CD4-positive, alpha-beta memory T cell (primary cell): ENCODE results near the gene SCAANT1. TPM values are rescaled to one million over a fixed set of nuclear protein-coding genes. Genes with fewer than 3 reads are reported as not detected.

Experiments used
- CTCF ChIA-PET: fragments of 350-600 bp; sonication (Branson Sonifier 250); formaldehyde crosslinking; loops from one replicate; lab custom pipeline; 2021; ENCODE audit warnings: inconsistent platforms; ENCODE audit not compliant: partially characterized antibody; lab: Charles Lee
- POLR2A ChIA-PET: fragments of 350-600 bp; sonication (Branson Sonifier 250); formaldehyde crosslinking; loops from one replicate; lab custom pipeline; 2021; ENCODE audit not compliant: partially characterized antibody; lab: Charles Lee
- DNase-seq, 5 donors: peaks; one replicate each; pipeline versions ENCODE4 v3.0.0 to v3.0.0-alpha.2; 2020 to 2022; ENCODE audit warnings: mixed read lengths in 1 of 5
- H3K27ac ChIP-seq: one replicate; pipeline ENCODE4 v1.7.0; 2013; ENCODE audit warnings: low read depth, low read length
- H3K27me3 ChIP-seq: 2 replicates; pipeline ENCODE4 v1.7.0; 2013; ENCODE audit warnings: mild to moderate bottlenecking, low read length, moderate library complexity; ENCODE audit not compliant: insufficient read depth
- H3K36me3 ChIP-seq: 2 replicates; pipeline ENCODE4 v1.7.0; 2013; ENCODE audit warnings: mild to moderate bottlenecking, low read length, moderate library complexity; ENCODE audit not compliant: insufficient read depth
- H3K4me1 ChIP-seq: 2 replicates; pipeline ENCODE4 v1.7.0; 2013; ENCODE audit warnings: mild to moderate bottlenecking, low read length, moderate library complexity; ENCODE audit not compliant: insufficient read depth
- H3K4me3 ChIP-seq, 2 donors: one replicate each; pipeline ENCODE4 v1.7.0; 2013; ENCODE audit warnings: low read length in 2 of 2, mild to moderate bottlenecking in 1 of 2
- H3K9me3 ChIP-seq, 2 donors: one replicate each; pipeline ENCODE4 v1.7.0; 2013; ENCODE audit warnings: low read length in 2 of 2, control low read depth in 1 of 2; ENCODE audit not compliant: control insufficient read depth in 1 of 2
- H3K27ac Mint-ChIP-seq, 7 donors: one replicate each; pipeline ENCODE4 v1.8.0; 2020 to 2021; ENCODE audit warnings: mixed read lengths in 7 of 7, mild to moderate bottlenecking in 6 of 7, inconsistent platforms in 3 of 7, moderate library complexity in 3 of 7
- H3K27me3 Mint-ChIP-seq, 2 donors: one replicate each; pipeline ENCODE4 v1.8.0; 2020 to 2021; ENCODE audit warnings: mixed read lengths in 2 of 2
- H3K36me3 Mint-ChIP-seq, 2 donors: one replicate each; pipeline ENCODE4 v1.8.0; 2020 to 2021; ENCODE audit warnings: mixed read lengths in 2 of 2, inconsistent platforms in 1 of 2, mild to moderate bottlenecking in 1 of 2
- H3K4me1 Mint-ChIP-seq, 4 donors: one replicate each; pipeline ENCODE4 v1.8.0; 2020 to 2021; ENCODE audit warnings: mixed read lengths in 4 of 4, mild to moderate bottlenecking in 1 of 4
- H3K4me3 Mint-ChIP-seq, 8 donors: one replicate each; pipeline ENCODE4 v1.8.0; 2020 to 2021; ENCODE audit warnings: mixed read lengths in 8 of 8, mild to moderate bottlenecking in 7 of 8, moderate library complexity in 6 of 8, inconsistent platforms in 3 of 8
- H3K9me3 Mint-ChIP-seq, 8 donors: one replicate each; pipeline ENCODE4 v1.8.0; 2020 to 2021; ENCODE audit warnings: mixed read lengths in 8 of 8, mild to moderate bottlenecking in 5 of 8, inconsistent platforms in 3 of 8, moderate library complexity in 1 of 8
- intact Hi-C: fragments of 100-400 bp; cut with micrococcal nuclease; formaldehyde crosslinking; loops from one replicate; pipeline ENCODE4 v1.15.1; 2023
- polyA plus RNA-seq, 2 donors: library from polyadenylated mRNA; unstranded; fragments of 300-500 nt; fragmentation: Illumina TruSeq; gene quantifications; one replicate each; pipeline ENCODE4 v1.2.3, GENCODE V29; 2021
- total RNA-seq, 2 experiments: library from RNA; stranded (reverse); gene quantifications; one replicate each; pipeline ENCODE4 v1.2.3, GENCODE V29; 2021

Gene SCAANT1
- total and polyA plus RNA-seq, 4 experiments from 2014 or later = not detected

DNA sequence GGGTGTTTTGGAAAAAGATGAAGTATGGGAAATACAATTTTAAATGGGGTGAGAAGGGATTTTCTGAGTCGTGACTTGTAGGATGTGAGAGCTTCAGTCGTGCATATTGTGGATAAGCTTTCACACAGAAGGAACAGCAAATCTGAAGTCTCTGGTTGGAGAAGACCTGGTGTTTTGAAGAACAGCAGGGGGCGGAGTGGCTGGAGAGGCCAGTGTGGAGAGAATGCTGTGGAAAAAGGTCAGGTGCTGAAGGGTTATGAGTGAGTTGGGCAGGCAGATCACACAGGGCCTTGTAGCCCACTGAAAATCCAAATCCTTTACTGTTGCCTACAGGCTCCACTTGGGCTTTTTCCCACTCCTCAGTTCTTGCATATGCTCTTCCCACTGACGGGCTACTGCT is 14.1 kb upstream of the SCAANT1 start:
- Histone ChIP-seq H3K4me1 (peaks cover 5% of the 10 kb centered on the region), H3K9me3 (no peaks in the 10 kb centered on the region), H3K27me3 (no peaks in the 10 kb centered on the region), H3K36me3 (peaks cover 6% of the 10 kb centered on the region), H3K27ac (no peak overlapping the region), H3K4me3 (no peak overlapping the region)
- POLR2A ChIA-PET = no interaction called here
- DNase-seq = no peak
- no peaks in the 10 kb centered on the region for H3K9me3 Mint-ChIP-seq
- no peaks in the 10 kb centered on the region for H3K27me3 Mint-ChIP-seq
- H3K36me3 Mint-ChIP-seq = peaks cover 38 to 58% of the 10 kb centered on the region in 2 donors
- peaks cover 32 to 75% (median 53%) of the 10 kb centered on the region in 4 donors for H3K4me1 Mint-ChIP-seq
- H3K4me3 Mint-ChIP-seq = no peak overlapping the region
- CTCF ChIA-PET = no interaction called here
- H3K27ac Mint-ChIP-seq = no peak overlapping the region
- intact Hi-C loops = no loop called here

DNA sequence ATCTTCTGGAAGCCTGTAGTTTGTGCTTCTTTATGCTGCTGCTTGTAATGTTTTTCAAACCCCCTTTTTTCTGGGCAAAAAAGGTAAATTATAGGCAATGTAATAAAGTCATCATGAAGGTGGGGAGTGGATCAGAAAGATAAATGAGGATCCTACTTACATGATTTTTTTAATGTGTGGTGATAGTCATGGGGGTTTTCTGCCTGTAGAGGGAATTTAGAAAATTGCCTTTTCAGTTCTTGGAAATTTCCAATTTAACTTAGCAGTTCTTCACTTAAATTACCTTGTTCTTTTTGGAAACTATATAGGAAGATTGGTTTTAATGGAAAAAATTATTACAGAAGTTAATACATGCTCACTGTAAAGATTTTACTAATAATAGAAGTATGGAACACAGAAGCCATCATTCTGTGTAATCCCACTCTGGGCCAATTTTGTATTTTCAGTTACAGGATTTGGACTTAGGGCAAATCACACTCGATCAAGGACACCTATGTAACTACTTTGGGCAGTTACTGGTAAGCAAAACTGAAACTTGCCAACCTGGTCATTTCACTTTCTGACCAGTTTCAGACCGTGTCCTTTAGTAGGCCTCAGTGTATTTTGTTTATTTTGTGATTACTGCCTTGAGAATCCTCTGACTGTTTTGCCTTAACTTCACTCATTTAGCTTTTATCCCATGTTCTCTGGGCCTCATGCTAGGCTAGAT is 10.5 kb upstream of the SCAANT1 start:
- no peak overlapping the region for H3K4me3 Mint-ChIP-seq
- ChIA-PET CTCF (no interaction called here), POLR2A (no interaction called here)
- H3K27ac Mint-ChIP-seq = peak overlapping the region in 3 of 7 donors; percentile 21 to 41 (median 31)
- H3K9me3 ChIP-seq = no peaks in the 10 kb centered on the region
- H3K9me3 Mint-ChIP-seq = no peaks in the 10 kb centered on the region
- H3K36me3 ChIP-seq = peaks cover 17% of the 10 kb centered on the region
- no peak overlapping the region for H3K27ac ChIP-seq
- intact Hi-C loops = no loop called here
- peaks cover 59 to 75% of the 10 kb centered on the region in 2 donors for H3K36me3 Mint-ChIP-seq
- no peaks in the 10 kb centered on the region for H3K27me3 ChIP-seq
- no peak overlapping the region for H3K4me3 ChIP-seq
- peaks cover 23 to 59% (median 48%) of the 10 kb centered on the region in 4 donors for H3K4me1 Mint-ChIP-seq
- H3K27me3 Mint-ChIP-seq = no peaks in the 10 kb centered on the region
- no peak for DNase-seq
- no peaks in the 10 kb centered on the region for H3K4me1 ChIP-seq

DNA sequence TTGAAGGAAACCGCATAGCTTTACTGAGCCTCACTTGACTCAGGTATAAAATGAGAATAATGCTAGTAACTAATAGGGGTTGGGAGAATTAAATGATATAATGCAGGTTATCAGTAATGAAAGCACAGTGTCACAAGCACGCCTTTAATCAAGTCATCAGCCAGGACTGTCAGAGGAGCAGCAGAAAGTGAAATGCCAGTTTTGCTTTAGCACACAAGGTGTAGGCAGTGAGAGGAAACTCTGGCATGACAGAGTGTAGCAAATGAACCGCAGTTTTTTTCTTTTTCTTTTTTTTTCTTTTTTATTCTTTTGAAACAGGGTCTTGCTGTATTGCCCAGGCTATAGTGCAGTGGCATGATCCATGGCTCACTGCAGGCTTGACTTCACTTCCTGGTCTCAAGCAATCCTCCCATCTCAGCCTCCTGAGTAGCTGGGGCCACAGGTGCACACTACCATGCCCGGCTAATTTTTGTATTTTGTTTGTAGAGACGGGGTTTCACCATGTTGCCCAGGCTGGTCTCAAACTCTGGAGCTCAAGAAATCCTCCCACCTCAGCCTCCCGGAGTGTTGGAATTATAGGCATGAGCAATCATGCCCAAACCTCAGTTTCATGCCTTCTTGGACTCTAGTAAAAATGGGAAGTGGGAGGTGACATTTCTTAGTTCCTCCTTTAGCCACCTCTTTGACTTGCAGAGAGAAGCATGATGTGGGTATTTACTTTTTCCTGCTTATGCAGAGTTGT is 9.7 kb upstream of the SCAANT1 start:
- peaks cover 22% of the 10 kb centered on the region for H3K36me3 ChIP-seq
- Mint-ChIP-seq H3K36me3 (peaks cover 65 to 73% of the 10 kb centered on the region in 2 donors), H3K27me3 (no peaks in the 10 kb centered on the region), H3K4me1 (peaks cover 21 to 55% (median 45%) of the 10 kb centered on the region in 4 donors), H3K4me3 (no peak overlapping the region), H3K27ac (peak overlapping the region in 1 of 7 donors; percentile 61), H3K9me3 (no peaks in the 10 kb centered on the region)
- ChIA-PET CTCF (no interaction called here), POLR2A (no interaction called here)
- DNase-seq = no peak
- no peaks in the 10 kb centered on the region for H3K4me1 ChIP-seq
- no peaks in the 10 kb centered on the region for H3K27me3 ChIP-seq
- no peak overlapping the region for H3K4me3 ChIP-seq
- intact Hi-C loops = no loop called here
- no peaks in the 10 kb centered on the region for H3K9me3 ChIP-seq
- no peak overlapping the region for H3K27ac ChIP-seq

DNA sequence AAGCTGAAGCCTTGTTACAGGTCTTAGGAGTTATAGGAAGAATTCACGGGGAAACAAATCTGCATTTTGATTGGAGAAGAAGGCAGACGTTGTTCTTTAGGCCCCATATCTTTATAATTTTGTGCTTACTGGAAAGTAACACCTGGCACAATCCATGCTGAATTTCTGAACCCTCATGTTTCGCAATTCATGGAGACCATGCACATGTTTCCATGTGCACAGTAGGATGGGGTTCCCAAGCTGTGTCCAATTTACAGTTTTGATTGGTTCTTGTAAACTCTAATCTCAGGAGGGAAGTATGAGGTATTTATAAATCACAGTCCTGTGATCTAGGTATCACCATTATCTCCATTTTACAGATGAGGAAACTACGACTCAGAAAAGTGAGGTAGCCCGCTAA is 7.8 kb upstream of the SCAANT1 start:
- peak overlapping the region in 1 of 7 donors; percentile 17 for H3K27ac Mint-ChIP-seq

DNA sequence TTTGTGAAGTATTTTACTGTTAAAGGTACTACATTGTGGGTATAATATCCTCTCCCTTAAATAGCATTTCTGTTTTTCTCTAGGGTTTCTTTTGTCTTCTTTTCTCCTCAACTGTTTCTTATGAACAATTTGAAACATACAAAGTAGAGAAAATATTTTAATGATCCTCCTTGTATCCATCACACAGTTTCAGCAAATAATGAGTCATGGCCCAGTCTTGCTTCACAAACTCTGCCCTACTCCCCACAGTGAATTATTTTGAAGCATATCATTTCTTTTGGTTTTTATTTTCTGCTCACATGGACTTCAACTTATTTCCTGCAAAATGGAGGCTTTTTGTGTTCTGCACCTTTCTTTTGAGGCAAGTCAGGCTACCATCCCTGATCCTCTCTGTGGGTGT is 6.1 kb upstream of the SCAANT1 start:
- H3K27ac Mint-ChIP-seq = peak overlapping the region in 1 of 7 donors; percentile 9

More for the DNA sequence above, 7.8 kb upstream of the SCAANT1 start:
- no peak overlapping the region for H3K4me3 Mint-ChIP-seq
- no peaks in the 10 kb centered on the region for H3K4me1 ChIP-seq
- H3K36me3 Mint-ChIP-seq = peaks cover 61 to 65% of the 10 kb centered on the region in 2 donors
- H3K9me3 Mint-ChIP-seq = no peaks in the 10 kb centered on the region
- H3K9me3 ChIP-seq = no peaks in the 10 kb centered on the region
- peaks cover 20 to 49% (median 40%) of the 10 kb centered on the region in 4 donors for H3K4me1 Mint-ChIP-seq
- no peak overlapping the region for H3K4me3 ChIP-seq
- no peaks in the 10 kb centered on the region for H3K27me3 ChIP-seq
- H3K27me3 Mint-ChIP-seq = no peaks in the 10 kb centered on the region
- no peak overlapping the region for H3K27ac ChIP-seq
- DNase-seq = no peak
- intact Hi-C loops = no loop called here
- peaks cover 20% of the 10 kb centered on the region for H3K36me3 ChIP-seq
- POLR2A ChIA-PET = no interaction called here
- CTCF ChIA-PET = no interaction called here

DNA sequence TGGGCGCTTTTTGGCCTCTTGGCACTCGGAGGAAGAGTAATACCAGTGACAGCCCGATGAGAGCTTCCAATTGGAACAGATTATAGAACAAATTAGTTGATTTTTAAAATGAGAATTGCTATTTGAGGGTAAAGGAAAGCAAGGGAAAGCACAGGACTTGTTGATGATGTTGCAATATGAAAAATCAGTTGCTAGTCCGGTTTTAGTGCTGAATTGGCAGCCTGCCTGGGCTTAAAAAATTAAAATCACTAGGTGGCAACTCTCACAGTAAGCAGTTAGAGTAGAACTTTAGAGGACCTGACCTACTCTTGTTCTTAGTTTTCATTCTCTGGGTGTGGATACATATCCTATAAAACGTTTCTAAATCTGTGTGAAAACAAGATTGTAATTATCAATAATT is 2.1 kb upstream of the SCAANT1 start:
- Mint-ChIP-seq H3K27ac (peak overlapping the region; percentile 48 to 96 (median 94)), H3K27me3 (no peaks in the 10 kb centered on the region), H3K36me3 (peaks cover 26 to 53% of the 10 kb centered on the region in 2 donors), H3K4me1 (peaks cover 34 to 62% (median 49%) of the 10 kb centered on the region in 4 donors), H3K9me3 (no peaks in the 10 kb centered on the region), H3K4me3 (peak overlapping the region; percentile 39 to 90 (median 86))
- H3K4me1 ChIP-seq = peaks cover 36% of the 10 kb centered on the region
- CTCF ChIA-PET = interaction anchor here (1.9 to 2.2 kb wide), 2 partner anchors 47 to 109 kb away, joined by 4 to 7 read pairs; partner anchors contain the start of gene PSMD6
- no peak overlapping the region for H3K27ac ChIP-seq
- H3K4me3 ChIP-seq = no peak overlapping the region
- POLR2A ChIA-PET = no interaction called here
- H3K36me3 ChIP-seq = peaks cover 11% of the 10 kb centered on the region
- H3K9me3 ChIP-seq = no peaks in the 10 kb centered on the region
- no peaks in the 10 kb centered on the region for H3K27me3 ChIP-seq
- no peak for DNase-seq
- intact Hi-C loops = no loop called here

More for the DNA sequence above, 6.1 kb upstream of the SCAANT1 start:
- Histone ChIP-seq H3K36me3 (peaks cover 20% of the 10 kb centered on the region), H3K9me3 (no peaks in the 10 kb centered on the region), H3K4me3 (no peak overlapping the region), H3K4me1 (peaks cover 16% of the 10 kb centered on the region), H3K27ac (no peak overlapping the region), H3K27me3 (no peaks in the 10 kb centered on the region)
- peaks cover 18 to 49% (median 40%) of the 10 kb centered on the region in 4 donors for H3K4me1 Mint-ChIP-seq
- intact Hi-C loops = no loop called here
- peaks cover 48 to 62% of the 10 kb centered on the region in 2 donors for H3K36me3 Mint-ChIP-seq
- no peaks in the 10 kb centered on the region for H3K27me3 Mint-ChIP-seq
- H3K9me3 Mint-ChIP-seq = no peaks in the 10 kb centered on the region
- no peak overlapping the region for H3K4me3 Mint-ChIP-seq
- ChIA-PET POLR2A (no interaction called here), CTCF (no interaction called here)
- no peak for DNase-seq
